Measurements from ENCODE around the gene GLMP.

GRCh38 chr1:156259805-156260204 is 35.7 kb downstream of the GLMP start:
- no peak for TF ChIP-seq SAFB2 (CRISPR knock-in tag; IDR thresholded peaks at IDR 0.05; ENCODE audit: borderline replicate concordance, low read depth)
- no peak for TF ChIP-seq CREM (IDR thresholded peaks at IDR 0.05)
- no peak for TF ChIP-seq CREM (CRISPR knock-in tag; IDR thresholded peaks at IDR 0.05)
- no peak for TF ChIP-seq ZNF318 (CRISPR knock-in tag; IDR thresholded peaks at IDR 0.05)
- TF ChIP-seq HNRNPH1 (optimal IDR thresholded peaks at IDR 0.05; ENCODE audit: low read depth, low read length) = no peak
- TF ChIP-seq SMAD3 (CRISPR knock-in tag; IDR thresholded peaks at IDR 0.05) = no peak
- TF ChIP-seq SNAPC2 (CRISPR knock-in tag; IDR thresholded peaks at IDR 0.05) = no peak
